ENCODE measurements around the gene ATOH1. TPM values are rescaled to one million over a fixed set of nuclear protein-coding genes. Genes with fewer than 3 reads are reported as not detected.
A peak's percentile ranks its signal among the peaks of the same experiment; 100 is the strongest.

Gene ATOH1
- total RNA-seq, 1 donor, result not detected

GRCh38 chr4:93786149-93786548, 42.4 kb upstream of the ATOH1 start:
- Histone ChIP-seq H3K79me2 (ENCODE audit: insufficient read depth, low read length) (no peaks in the 10 kb centered on the region), H3K27me3 (ENCODE audit: insufficient read depth, low read length) (no peaks in the 10 kb centered on the region), H3K36me3 (ENCODE audit: insufficient read depth, low read length) (no peaks in the 10 kb centered on the region), H4K20me1 (ENCODE audit: insufficient read depth, low read length) (no peaks in the 10 kb centered on the region), H3K4me1 (ENCODE audit: insufficient read depth, low read length) (no peaks in the 10 kb centered on the region), H3K9me3 (ENCODE audit: low read depth, low read length) (no peaks in the 10 kb centered on the region), H3K4me2 (ENCODE audit: insufficient read depth, low read length) (no peak overlapping the region), H2AFZ (ENCODE audit: low read length) (no peak overlapping the region), H3K4me3 (ENCODE audit: insufficient read depth, low read length) (no peak overlapping the region), H3K27ac (ENCODE audit: low read depth, low read length) (no peak overlapping the region)
- TF ChIP-seq CTCF (IDR thresholded peaks at IDR 0.05; ENCODE audit: extremely low read depth, low read depth, low read length), result no peak
- no peak for DNase-seq (ENCODE audit: insufficient read length, low spot score, missing footprints)

GRCh38 chr4:93788712-93789111, 39.8 kb upstream of the ATOH1 start:
- peak; percentile 21 for DNase-seq (ENCODE audit: insufficient read length, low spot score, missing footprints)
- H3K36me3 ChIP-seq (ENCODE audit: insufficient read depth, low read length), result no peaks in the 10 kb centered on the region
- no peak overlapping the region for H3K4me2 ChIP-seq (ENCODE audit: insufficient read depth, low read length)
- H3K27ac ChIP-seq (ENCODE audit: low read depth, low read length), result no peak overlapping the region
- H3K79me2 ChIP-seq (ENCODE audit: insufficient read depth, low read length), result no peaks in the 10 kb centered on the region
- no peaks in the 10 kb centered on the region for H3K9me3 ChIP-seq (ENCODE audit: low read depth, low read length)
- H4K20me1 ChIP-seq (ENCODE audit: insufficient read depth, low read length), result no peaks in the 10 kb centered on the region
- H3K27me3 ChIP-seq (ENCODE audit: insufficient read depth, low read length), result no peaks in the 10 kb centered on the region
- H3K4me1 ChIP-seq (ENCODE audit: insufficient read depth, low read length), result no peaks in the 10 kb centered on the region
- no peak overlapping the region for H3K4me3 ChIP-seq (ENCODE audit: insufficient read depth, low read length)
- H2AFZ ChIP-seq (ENCODE audit: low read length), result no peak overlapping the region
- peak; percentile 46 for TF ChIP-seq CTCF (IDR thresholded peaks at IDR 0.05; ENCODE audit: extremely low read depth, low read depth, low read length)

DNA sequence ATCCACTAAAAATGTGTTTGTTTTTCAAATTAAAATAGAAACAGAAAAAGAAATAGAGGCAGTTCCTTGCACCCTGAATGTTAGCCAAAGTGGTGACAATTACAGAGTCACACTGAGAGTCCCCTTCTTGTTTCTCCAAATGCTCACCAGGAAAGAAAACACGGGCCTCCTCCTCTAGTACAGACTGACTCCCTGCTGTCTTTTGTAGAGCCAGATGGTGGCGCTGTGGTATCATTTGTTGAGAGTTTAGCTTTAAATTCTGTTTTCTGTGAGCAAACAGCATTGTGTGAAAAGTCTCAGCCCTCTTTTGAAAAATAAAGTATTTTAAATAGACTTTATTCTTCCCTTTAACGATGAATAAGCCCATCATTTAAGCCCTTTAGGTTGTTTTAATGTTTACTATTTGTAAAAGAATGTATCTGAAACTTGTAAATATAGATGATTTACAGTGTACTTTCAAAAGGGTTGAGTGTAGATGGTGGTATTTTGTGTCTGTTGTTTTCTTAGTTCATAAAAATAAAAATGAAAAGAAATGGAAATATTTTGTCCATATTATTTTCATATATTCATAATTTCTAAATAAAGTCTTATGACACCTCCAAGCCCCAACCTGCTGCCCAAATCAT, 36.9 kb upstream of the ATOH1 start:
- no peaks in the 10 kb centered on the region for H3K79me2 ChIP-seq (ENCODE audit: insufficient read depth, low read length)
- H3K4me3 ChIP-seq (ENCODE audit: insufficient read depth, low read length), result no peak overlapping the region
- DNase-seq (ENCODE audit: insufficient read length, low spot score, missing footprints), result peak; percentile 56
- no peaks in the 10 kb centered on the region for H3K9me3 ChIP-seq (ENCODE audit: low read depth, low read length)
- no peaks in the 10 kb centered on the region for H3K36me3 ChIP-seq (ENCODE audit: insufficient read depth, low read length)
- H2AFZ ChIP-seq (ENCODE audit: low read length), result no peak overlapping the region
- no peak overlapping the region for H3K4me2 ChIP-seq (ENCODE audit: insufficient read depth, low read length)
- no peaks in the 10 kb centered on the region for H3K4me1 ChIP-seq (ENCODE audit: insufficient read depth, low read length)
- no peaks in the 10 kb centered on the region for H4K20me1 ChIP-seq (ENCODE audit: insufficient read depth, low read length)
- peak; percentile 91 for TF ChIP-seq CTCF (IDR thresholded peaks at IDR 0.05; ENCODE audit: extremely low read depth, low read depth, low read length)
- H3K27me3 ChIP-seq (ENCODE audit: insufficient read depth, low read length), result no peaks in the 10 kb centered on the region
- no peak overlapping the region for H3K27ac ChIP-seq (ENCODE audit: low read depth, low read length)

- no peak for TF ChIP-seq CTCF (IDR thresholded peaks at IDR 0.05; ENCODE audit: extremely low read depth, low read depth, low read length)
- no peaks in the 10 kb centered on the region for H3K36me3 ChIP-seq (ENCODE audit: insufficient read depth, low read length)
- H3K27ac ChIP-seq (ENCODE audit: low read depth, low read length), result no peak overlapping the region
- DNase-seq (ENCODE audit: insufficient read length, low spot score, missing footprints), result no peak
- no peaks in the 10 kb centered on the region for H3K79me2 ChIP-seq (ENCODE audit: insufficient read depth, low read length)
- H3K4me3 ChIP-seq (ENCODE audit: insufficient read depth, low read length), result no peak overlapping the region
- no peaks in the 10 kb centered on the region for H3K4me1 ChIP-seq (ENCODE audit: insufficient read depth, low read length)
- H3K4me2 ChIP-seq (ENCODE audit: insufficient read depth, low read length), result no peak overlapping the region
- H2AFZ ChIP-seq (ENCODE audit: low read length), result no peak overlapping the region
- no peaks in the 10 kb centered on the region for H3K27me3 ChIP-seq (ENCODE audit: insufficient read depth, low read length)
- H4K20me1 ChIP-seq (ENCODE audit: insufficient read depth, low read length), result no peaks in the 10 kb centered on the region
- H3K9me3 ChIP-seq (ENCODE audit: low read depth, low read length), result no peaks in the 10 kb centered on the region
Observed at GRCh38 chr4:93802045-93802444, 26.5 kb upstream of the ATOH1 start.

Data from osteoblast (primary cell).